Measurements from ENCODE around the gene DPYD.

The DPYD gene

DNA sequence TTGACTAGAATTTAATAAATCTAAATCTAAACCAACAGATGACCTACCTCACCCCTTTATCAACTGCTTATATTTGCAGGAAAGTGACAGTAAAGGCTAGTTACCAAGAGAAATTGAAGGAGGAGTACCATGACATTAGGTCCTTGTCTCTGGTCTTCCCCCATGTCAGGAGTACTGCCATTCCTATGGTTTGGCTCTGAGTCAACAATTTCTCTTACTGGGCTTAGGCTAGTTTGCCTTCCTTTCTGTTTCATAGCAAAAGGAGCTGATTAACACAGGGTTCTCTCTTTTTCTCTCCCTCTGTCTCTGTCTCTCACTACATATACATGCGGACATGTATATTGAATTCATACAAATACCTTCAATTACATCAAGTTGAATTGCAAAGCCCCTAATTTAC, 579.9 kb downstream of the DPYD start:
- no peaks in the 10 kb centered on the region for H3K36me3 Mint-ChIP-seq (ENCODE audit: low read depth)
- H3K27me3 Mint-ChIP-seq (ENCODE audit: low read depth, poor library complexity): no peaks in the 10 kb centered on the region
- no peak overlapping the region for H3K4me3 Mint-ChIP-seq
- no peaks in the 10 kb centered on the region for H3K9me3 Mint-ChIP-seq
- no peaks in the 10 kb centered on the region for H3K4me1 Mint-ChIP-seq
- no peak for DNase-seq
- TF ChIP-seq, protein P1, sequence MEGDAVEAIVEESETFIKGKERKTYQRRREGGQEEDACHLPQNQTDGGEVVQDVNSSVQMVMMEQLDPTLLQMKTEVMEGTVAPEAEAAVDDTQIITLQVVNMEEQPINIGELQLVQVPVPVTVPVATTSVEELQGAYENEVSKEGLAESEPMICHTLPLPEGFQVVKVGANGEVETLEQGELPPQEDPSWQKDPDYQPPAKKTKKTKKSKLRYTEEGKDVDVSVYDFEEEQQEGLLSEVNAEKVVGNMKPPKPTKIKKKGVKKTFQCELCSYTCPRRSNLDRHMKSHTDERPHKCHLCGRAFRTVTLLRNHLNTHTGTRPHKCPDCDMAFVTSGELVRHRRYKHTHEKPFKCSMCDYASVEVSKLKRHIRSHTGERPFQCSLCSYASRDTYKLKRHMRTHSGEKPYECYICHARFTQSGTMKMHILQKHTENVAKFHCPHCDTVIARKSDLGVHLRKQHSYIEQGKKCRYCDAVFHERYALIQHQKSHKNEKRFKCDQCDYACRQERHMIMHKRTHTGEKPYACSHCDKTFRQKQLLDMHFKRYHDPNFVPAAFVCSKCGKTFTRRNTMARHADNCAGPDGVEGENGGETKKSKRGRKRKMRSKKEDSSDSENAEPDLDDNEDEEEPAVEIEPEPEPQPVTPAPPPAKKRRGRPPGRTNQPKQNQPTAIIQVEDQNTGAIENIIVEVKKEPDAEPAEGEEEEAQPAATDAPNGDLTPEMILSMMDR (IDR thresholded peaks at IDR 0.05): no peak
- H3K27ac Mint-ChIP-seq: no peak overlapping the region

DNA sequence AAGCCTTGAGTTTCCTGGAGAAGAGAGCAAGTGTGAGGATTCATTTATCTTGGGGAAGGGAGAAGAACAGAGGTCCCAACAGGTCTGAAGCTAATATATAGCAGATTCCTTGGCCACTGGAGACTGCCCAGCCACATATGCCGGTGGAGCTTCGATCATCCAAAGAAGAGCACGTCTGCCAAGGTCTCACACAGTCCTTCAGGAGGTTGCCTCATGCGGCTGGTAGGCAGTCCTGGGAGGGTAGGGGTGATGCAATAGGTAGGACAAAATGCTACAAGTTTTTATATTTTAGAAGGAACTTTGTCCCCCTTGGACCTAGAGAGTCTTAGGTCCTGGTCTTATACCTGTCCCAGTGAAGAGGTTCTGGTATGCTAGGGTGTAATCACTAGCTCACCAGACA, 582.5 kb downstream of the DPYD start:
- Mint-ChIP-seq H3K9me3 (no peaks in the 10 kb centered on the region), H3K27ac (no peak overlapping the region), H3K27me3 (ENCODE audit: low read depth, poor library complexity) (no peaks in the 10 kb centered on the region), H3K36me3 (ENCODE audit: low read depth) (no peaks in the 10 kb centered on the region), H3K4me3 (no peak overlapping the region), H3K4me1 (no peaks in the 10 kb centered on the region)
- TF ChIP-seq, protein P1 (IDR thresholded peaks at IDR 0.05): no peak
- no peak for DNase-seq

DNA sequence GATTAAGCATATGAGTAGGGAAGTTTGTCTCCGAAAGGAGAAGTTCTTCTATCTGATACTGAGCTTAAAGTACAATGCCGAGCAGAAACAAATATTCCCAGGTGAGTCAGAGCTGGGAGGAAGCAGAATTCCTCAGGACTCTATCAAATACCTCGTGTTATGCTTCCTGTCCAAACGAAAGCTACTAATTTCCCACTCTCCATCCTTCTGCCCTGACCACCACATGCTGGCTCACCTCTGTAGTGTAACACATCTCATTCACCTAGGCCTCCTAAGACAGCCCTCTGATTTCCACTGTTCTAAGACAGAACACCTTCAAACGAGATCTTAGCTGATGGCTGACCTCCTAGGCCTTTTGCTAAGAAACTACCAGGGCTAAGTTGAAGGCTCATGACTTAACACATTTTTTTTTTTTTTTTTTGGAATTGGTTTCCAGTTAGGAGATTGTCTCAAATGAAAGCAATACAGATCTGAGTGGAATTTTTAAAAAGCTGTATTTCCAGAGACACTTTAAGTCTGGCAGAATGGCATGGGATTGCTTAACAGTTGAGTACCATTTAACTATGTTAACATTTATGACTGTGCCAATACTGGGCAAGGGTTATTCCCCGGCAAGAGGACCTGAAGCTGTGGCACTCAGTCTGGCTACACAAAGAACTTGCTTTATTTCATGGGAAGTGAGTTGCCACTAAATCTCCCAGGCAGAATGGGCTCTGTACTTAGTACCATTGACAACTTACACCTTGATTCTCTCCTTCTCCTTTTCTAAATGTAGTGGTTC, 583.4 kb downstream of the DPYD start:
- no peak overlapping the region for H3K27ac Mint-ChIP-seq
- no peak for DNase-seq
- TF ChIP-seq, protein P1 (IDR thresholded peaks at IDR 0.05): no peak
- H3K9me3 Mint-ChIP-seq: no peaks in the 10 kb centered on the region
- no peaks in the 10 kb centered on the region for H3K27me3 Mint-ChIP-seq (ENCODE audit: low read depth, poor library complexity)
- no peak overlapping the region for H3K4me3 Mint-ChIP-seq
- H3K4me1 Mint-ChIP-seq: no peaks in the 10 kb centered on the region
- no peaks in the 10 kb centered on the region for H3K36me3 Mint-ChIP-seq (ENCODE audit: low read depth)

DNA sequence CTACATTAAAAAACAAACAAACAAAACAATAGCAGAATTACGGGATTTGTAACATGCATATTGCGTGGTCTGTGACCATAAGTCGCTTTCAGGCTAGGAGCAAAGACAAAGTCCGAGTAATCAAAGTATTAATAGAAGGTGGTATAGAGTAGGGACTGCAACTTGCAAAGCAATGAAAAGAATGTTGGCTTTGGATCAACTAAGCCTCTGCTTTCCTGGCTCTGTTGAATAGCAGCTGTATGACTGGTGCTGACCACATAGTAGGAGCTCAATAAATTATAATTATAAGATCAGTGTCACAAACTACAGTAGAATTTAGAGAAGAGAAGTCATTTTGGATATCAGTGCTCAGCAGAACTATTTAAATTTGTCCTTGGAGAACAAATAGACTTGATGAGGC, 586.4 kb downstream of the DPYD start:
- TF ChIP-seq, protein P1 (IDR thresholded peaks at IDR 0.05): no peak
- Mint-ChIP-seq H3K27ac (no peak overlapping the region), H3K4me3 (no peak overlapping the region)

DNA sequence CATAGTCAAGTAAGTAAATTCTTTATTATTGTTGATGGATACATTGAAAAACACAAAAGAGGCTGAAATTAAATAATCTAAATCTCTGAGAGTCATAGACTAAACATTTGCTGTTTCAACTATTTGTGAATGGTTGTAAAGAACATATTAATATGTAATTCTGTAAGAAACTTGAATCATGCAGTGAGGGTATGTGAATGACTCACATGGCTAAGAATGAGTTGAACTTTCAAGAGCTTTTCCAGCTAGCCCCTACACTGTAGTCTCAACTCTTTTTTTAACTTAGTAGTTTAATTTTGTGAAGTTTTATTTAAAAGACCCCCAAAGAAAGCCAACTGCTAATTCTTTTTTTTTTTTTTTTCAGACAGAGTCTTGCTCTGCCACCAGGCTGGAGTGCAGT, 588.1 kb downstream of the DPYD start:
- TF ChIP-seq, protein P1 (IDR thresholded peaks at IDR 0.05): no peak

More for the DNA sequence above, 586.4 kb downstream of the DPYD start:
- Mint-ChIP-seq H3K9me3 (no peaks in the 10 kb centered on the region), H3K36me3 (ENCODE audit: low read depth) (no peaks in the 10 kb centered on the region), H3K27me3 (ENCODE audit: low read depth, poor library complexity) (no peaks in the 10 kb centered on the region), H3K4me1 (no peaks in the 10 kb centered on the region)
- no peak for DNase-seq

DNA sequence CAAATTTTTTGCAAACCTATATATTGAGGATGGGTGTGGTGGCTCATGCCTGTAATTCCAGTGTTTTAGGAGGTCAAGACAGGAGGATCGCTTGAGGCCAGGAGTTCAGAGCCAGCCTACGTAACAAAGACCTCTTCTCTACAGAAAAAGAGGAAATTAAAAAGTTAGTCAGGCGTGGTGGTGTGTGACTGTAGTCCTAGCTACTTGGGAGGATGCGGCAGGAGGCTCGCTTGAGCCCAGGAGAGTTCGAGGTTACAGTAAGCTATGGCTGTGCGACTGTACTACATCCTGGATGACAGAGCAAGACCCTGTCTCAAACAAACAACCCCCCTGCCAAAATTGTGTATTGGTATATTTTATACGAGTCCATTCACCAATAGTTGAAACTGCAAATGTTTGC, 589.7 kb downstream of the DPYD start:
- H3K27ac Mint-ChIP-seq: no peak overlapping the region
- no peak overlapping the region for H3K4me3 Mint-ChIP-seq
- TF ChIP-seq, protein P1 (IDR thresholded peaks at IDR 0.05): no peak
- no peaks in the 10 kb centered on the region for H3K36me3 Mint-ChIP-seq (ENCODE audit: low read depth)
- no peaks in the 10 kb centered on the region for H3K4me1 Mint-ChIP-seq
- H3K27me3 Mint-ChIP-seq (ENCODE audit: low read depth, poor library complexity): no peaks in the 10 kb centered on the region
- H3K9me3 Mint-ChIP-seq: no peaks in the 10 kb centered on the region
- no peak for DNase-seq

More for the DNA sequence above, 588.1 kb downstream of the DPYD start:
- no peak for DNase-seq
- Mint-ChIP-seq H3K36me3 (ENCODE audit: low read depth) (no peaks in the 10 kb centered on the region), H3K27me3 (ENCODE audit: low read depth, poor library complexity) (no peaks in the 10 kb centered on the region), H3K9me3 (no peaks in the 10 kb centered on the region), H3K4me1 (no peaks in the 10 kb centered on the region), H3K4me3 (no peak overlapping the region), H3K27ac (no peak overlapping the region)

All from nephron progenitor cell (in vitro differentiated cells).